AG08396 (cell line): ENCODE data around the gene TCTN2.
A peak's percentile ranks its signal among the peaks of the same experiment; 100 is the strongest.

Experiments
- DNase-seq: peaks from one replicate; pipeline ENCODE4 v3.0.0; 2012; ENCODE audit warnings: low spot score, mixed read lengths

Gene TCTN2

GRCh38 chr12:123686636-123687190, 15.8 kb downstream of the TCTN2 start:
- DNase-seq = no peak

GRCh38 chr12:123690191-123690840, 19.4 kb downstream of the TCTN2 start:
- no peak for DNase-seq

DNA sequence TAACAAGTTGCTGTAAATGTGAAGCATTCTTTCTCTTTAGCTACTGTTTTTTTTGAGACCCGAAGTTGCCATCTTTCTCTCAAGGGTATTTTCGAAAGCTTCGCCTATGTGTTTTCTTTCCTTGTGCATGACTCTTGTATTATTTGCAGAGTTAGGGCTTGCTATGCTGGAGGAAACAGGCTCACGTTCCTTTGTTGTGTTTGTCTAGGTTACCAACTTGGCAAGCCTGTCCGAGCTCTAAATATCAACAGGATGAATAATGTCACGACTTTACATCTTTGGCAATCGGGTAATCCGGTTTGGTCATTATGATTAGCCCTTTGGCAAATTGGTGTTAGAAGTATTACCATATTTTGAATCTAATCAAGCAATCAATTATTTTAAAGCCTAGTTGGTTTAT, 25.3 kb downstream of the TCTN2 start:
- DNase-seq = no peak

GRCh38 chr12:123696646-123697045, 25.7 kb downstream of the TCTN2 start:
- no peak for DNase-seq

- DNase-seq = no peak
Measured at GRCh38 chr12:123705935-123706334, 35.0 kb downstream of the TCTN2 start.

GRCh38 chr12:123707466-123707865, 36.6 kb downstream of the TCTN2 start:
- no peak for DNase-seq

- no peak for DNase-seq
Measured at GRCh38 chr12:123712780-123713319, 41.9 kb downstream of the TCTN2 start.

- DNase-seq = peak; percentile 20
Measured at GRCh38 chr12:123713398-123713797, 42.5 kb downstream of the TCTN2 start.

DNA sequence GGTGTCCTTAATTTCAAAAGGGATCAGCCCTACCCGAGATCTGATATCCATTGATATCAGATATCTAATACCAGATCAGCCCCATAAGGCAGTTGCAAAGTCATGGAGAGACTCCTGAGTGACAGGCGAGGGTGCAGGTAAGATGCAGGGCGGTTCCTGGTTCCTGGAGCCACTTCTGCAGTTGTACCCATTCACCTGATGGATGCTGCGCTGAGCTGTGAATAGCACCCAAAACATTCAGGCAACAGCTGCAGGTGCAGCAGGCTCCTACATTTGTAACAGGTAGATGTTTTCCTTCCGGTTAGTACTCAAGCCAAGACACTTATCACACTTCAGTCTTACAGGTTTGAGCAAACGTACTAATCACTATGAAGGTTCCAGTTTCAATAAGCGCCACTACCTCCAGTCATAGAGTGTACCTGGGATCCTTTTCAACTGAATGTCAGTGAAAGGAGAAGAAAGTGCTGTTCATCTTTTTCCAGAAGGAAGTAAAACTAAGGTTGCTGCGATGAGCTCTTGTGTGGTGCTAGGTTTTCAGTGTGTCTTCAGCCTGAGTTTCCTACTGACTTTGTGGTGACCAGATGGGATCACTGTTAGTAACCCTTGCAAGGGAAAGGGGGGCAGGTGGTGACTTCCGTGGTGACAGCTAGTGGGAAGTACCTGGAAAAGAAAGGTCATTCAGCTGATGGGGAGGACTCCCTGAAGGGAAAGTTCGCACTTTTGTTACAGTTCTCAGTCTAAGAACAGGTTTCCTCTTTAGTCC, 43.1 kb downstream of the TCTN2 start:
- no peak for DNase-seq

DNA sequence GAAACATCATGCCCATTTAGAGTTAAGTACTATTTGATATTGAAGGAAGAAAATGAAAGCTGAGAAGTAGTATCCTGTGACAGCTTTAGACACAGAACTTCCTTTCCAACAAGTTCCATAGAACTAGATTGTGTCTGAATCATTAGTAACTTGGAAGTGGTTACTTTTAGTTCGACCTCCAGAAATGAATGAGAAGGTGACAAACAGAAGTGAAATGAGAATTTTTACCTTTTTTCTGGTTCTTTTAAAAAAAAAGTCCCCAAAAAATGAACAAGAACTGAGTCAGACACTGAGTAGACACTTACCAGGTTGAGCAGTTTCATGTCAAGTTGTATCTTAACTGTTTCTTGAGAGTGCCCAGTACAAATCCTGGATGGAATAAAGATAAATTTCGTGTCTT, 44.3 kb downstream of the TCTN2 start:
- no peak for DNase-seq

- no peak for DNase-seq
Measured at GRCh38 chr12:123717350-123717749, 46.4 kb downstream of the TCTN2 start.

GRCh38 chr12:123720141-123720814, 49.4 kb downstream of the TCTN2 start:
- DNase-seq = no peak

- no peak for DNase-seq
Measured at GRCh38 chr12:123721245-123721644, 50.3 kb downstream of the TCTN2 start.

- DNase-seq = peak; percentile 26
Measured at GRCh38 chr12:123723011-123723410, 52.1 kb downstream of the TCTN2 start.

GRCh38 chr12:123723765-123724164, 52.9 kb downstream of the TCTN2 start:
- no peak for DNase-seq

GRCh38 chr12:123726244-123726643, 55.3 kb downstream of the TCTN2 start:
- no peak for DNase-seq

- no peak for DNase-seq
Measured at GRCh38 chr12:123726962-123727361, 56.0 kb downstream of the TCTN2 start.

- DNase-seq = no peak
Measured at GRCh38 chr12:123727878-123728277, 57.0 kb downstream of the TCTN2 start.

- no peak for DNase-seq
Measured at GRCh38 chr12:123731596-123731995, 60.7 kb downstream of the TCTN2 start.

DNA sequence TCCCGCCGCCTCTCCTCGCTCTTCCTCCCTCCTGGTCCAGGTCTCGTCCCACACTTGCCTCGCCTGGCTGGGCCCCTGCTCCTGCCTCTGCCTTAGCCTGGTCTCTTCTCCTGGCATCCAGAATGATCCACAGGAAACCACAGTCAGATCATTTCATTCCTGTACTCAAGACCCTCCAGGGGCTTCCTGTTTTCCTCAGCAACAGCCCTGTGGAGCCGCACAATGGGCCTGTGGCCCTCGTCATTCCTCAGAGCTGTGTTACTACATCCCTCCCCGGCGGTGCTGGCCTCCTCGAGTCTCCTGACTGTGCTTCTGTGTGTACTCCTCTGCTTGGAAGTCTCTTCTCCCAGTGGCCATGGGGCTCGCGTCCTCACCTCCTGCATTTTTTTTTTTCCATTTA, 61.3 kb downstream of the TCTN2 start:
- DNase-seq = no peak

DNA sequence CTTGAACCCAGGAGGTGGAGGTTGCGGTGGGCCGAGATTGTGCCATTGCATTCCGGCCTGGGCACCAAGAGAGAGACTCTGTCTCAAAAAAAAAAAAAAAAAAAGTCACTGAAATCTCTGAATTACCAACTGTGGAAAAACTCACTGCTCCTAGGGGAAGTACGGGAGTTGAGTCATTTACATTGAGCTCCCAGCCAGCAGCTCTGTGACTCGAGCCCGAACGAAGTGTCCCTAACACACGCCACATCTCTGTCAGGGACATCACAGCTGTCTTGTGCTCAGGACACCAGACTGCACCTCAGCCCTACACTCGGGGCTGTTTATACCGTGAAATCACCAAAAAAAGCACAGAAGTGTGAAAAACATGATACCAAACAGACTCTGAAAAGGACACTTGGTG, 62.3 kb downstream of the TCTN2 start:
- no peak for DNase-seq

DNA sequence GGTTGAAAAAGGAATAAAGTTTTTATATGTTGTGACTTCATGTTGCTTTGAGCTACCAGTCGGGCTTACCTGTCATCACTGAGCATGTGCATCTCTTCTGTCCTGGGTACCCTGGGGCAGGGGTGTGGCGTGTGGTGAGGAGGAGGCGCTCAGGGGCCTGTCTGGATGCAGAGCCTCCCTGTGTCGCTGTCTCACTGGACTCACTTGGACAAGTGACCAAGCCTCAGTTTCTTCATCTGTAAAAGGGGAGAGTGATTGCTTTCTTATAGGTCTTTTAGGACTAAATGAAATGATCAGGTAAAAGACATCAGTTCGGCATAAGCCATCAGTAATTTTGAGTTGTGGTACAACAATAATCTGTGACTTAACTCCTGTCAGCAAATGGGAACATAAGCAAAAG, 63.4 kb downstream of the TCTN2 start:
- no peak for DNase-seq
